Measurements from ENCODE around the gene ZSCAN9. TPM values are rescaled to one million over a fixed set of nuclear protein-coding genes. Genes with fewer than 3 reads are reported as not detected.

ZSCAN9 gene
- total and polyA plus RNA-seq, 9 of the 15 experiments (the other 6 are each of a cell fraction or from before 2014, with no cell fraction given) = 18.8 to 48.9 (median 28.7) TPM

Other genes with a start within 250 kb of the ZSCAN9 start
Only the 7 nearest of the 11 such genes appear.
- not detected in 2 replicates for gene ZSCAN16, start 100.7 kb upstream of the ZSCAN9 start, total RNA-seq (2014; rRNA removed)
- gene ZSCAN16, start 100.7 kb upstream of the ZSCAN9 start, total RNA-seq (2014; rRNA removed; fragmentation: Illumina TruSeq; extraction: Trizol) = not detected in 2 replicates
- not detected in 2 replicates for gene ZSCAN16, start 100.7 kb upstream of the ZSCAN9 start, total RNA-seq (2015; rRNA removed; fragmentation: Illumina TruSeq; extraction: Trizol)
- gene ZSCAN16, start 100.7 kb upstream of the ZSCAN9 start, total RNA-seq (2021) = not detected in 2 replicates
- 0.20 TPM in 1 of 2 replicates, not detected in the other for gene ZSCAN16, start 100.7 kb upstream of the ZSCAN9 start, polyA plus RNA-seq (2011; rRNA removed)
- gene ZSCAN16, start 100.7 kb upstream of the ZSCAN9 start, polyA plus RNA-seq (2014; fragmentation: Illumina TruSeq; extraction: Trizol) = not detected in 2 replicates
- gene ZSCAN16, start 100.7 kb upstream of the ZSCAN9 start, polyA plus RNA-seq (2014; fragmentation: Nextera tagmentation; extraction: Ambion mirVana) = under 1 TPM in 1 of 2 experiments, not detected in 1; 0.08 TPM
- gene ZSCAN16, start 100.7 kb upstream of the ZSCAN9 start, polyA plus RNA-seq (2014; rRNA removed) = not detected in 2 replicates
- 12.4 and 15.4 TPM in 2 replicates for gene ZKSCAN8, start 83.4 kb upstream of the ZSCAN9 start, total RNA-seq (2014; rRNA removed)
- 21.7 and 25.3 TPM in 2 replicates for gene ZKSCAN8, start 83.4 kb upstream of the ZSCAN9 start, total RNA-seq (2014; rRNA removed; fragmentation: Illumina TruSeq; extraction: Trizol)
- 21.4 and 21.7 TPM in 2 replicates for gene ZKSCAN8, start 83.4 kb upstream of the ZSCAN9 start, total RNA-seq (2015; rRNA removed; fragmentation: Illumina TruSeq; extraction: Trizol)
- 26.7 and 29.9 TPM in 2 replicates for gene ZKSCAN8, start 83.4 kb upstream of the ZSCAN9 start, total RNA-seq (2021)
- gene ZKSCAN8, start 83.4 kb upstream of the ZSCAN9 start, polyA plus RNA-seq (2011; rRNA removed) = 22.1 and 40.4 TPM in 2 replicates
- gene ZKSCAN8, start 83.4 kb upstream of the ZSCAN9 start, polyA plus RNA-seq (2014; fragmentation: Illumina TruSeq; extraction: Trizol) = 35.5 and 37.7 TPM in 2 replicates
- gene ZKSCAN8, start 83.4 kb upstream of the ZSCAN9 start, polyA plus RNA-seq (2014; fragmentation: Nextera tagmentation; extraction: Ambion mirVana) = 1 to 10 TPM; 3.3 to 7.1 TPM
- 21.8 and 24.4 TPM in 2 replicates for gene ZKSCAN8, start 83.4 kb upstream of the ZSCAN9 start, polyA plus RNA-seq (2014; rRNA removed)
- 3.8 and 4.7 TPM in 2 replicates for gene ZKSCAN4, start 27.0 kb downstream of the ZSCAN9 start, total RNA-seq (2014; rRNA removed)
- 5.0 and 5.9 TPM in 2 replicates for gene ZKSCAN4, start 27.0 kb downstream of the ZSCAN9 start, total RNA-seq (2014; rRNA removed; fragmentation: Illumina TruSeq; extraction: Trizol)
- 5.3 and 6.4 TPM in 2 replicates for gene ZKSCAN4, start 27.0 kb downstream of the ZSCAN9 start, total RNA-seq (2015; rRNA removed; fragmentation: Illumina TruSeq; extraction: Trizol)
- 4.2 and 5.1 TPM in 2 replicates for gene ZKSCAN4, start 27.0 kb downstream of the ZSCAN9 start, total RNA-seq (2021)
- gene ZKSCAN4, start 27.0 kb downstream of the ZSCAN9 start, polyA plus RNA-seq (2011; rRNA removed) = 4.6 and 5.3 TPM in 2 replicates
- gene ZKSCAN4, start 27.0 kb downstream of the ZSCAN9 start, polyA plus RNA-seq (2014; fragmentation: Illumina TruSeq; extraction: Trizol) = 4.9 and 5.0 TPM in 2 replicates
- gene ZKSCAN4, start 27.0 kb downstream of the ZSCAN9 start, polyA plus RNA-seq (2014; fragmentation: Nextera tagmentation; extraction: Ambion mirVana) = 1 to 10 TPM; 1.2 to 1.6 TPM
- gene ZKSCAN4, start 27.0 kb downstream of the ZSCAN9 start, polyA plus RNA-seq (2014; rRNA removed) = 4.1 and 4.7 TPM in 2 replicates
- gene NKAPL, start 34.0 kb downstream of the ZSCAN9 start, total RNA-seq (2014; rRNA removed) = not detected in 2 replicates
- gene NKAPL, start 34.0 kb downstream of the ZSCAN9 start, total RNA-seq (2014; rRNA removed; fragmentation: Illumina TruSeq; extraction: Trizol) = not detected in 2 replicates
- gene NKAPL, start 34.0 kb downstream of the ZSCAN9 start, total RNA-seq (2015; rRNA removed; fragmentation: Illumina TruSeq; extraction: Trizol) = not detected in 2 replicates
- gene NKAPL, start 34.0 kb downstream of the ZSCAN9 start, total RNA-seq (2021) = not detected in 2 replicates
- gene NKAPL, start 34.0 kb downstream of the ZSCAN9 start, polyA plus RNA-seq (2011; rRNA removed) = not detected in 2 replicates
- not detected in 2 replicates for gene NKAPL, start 34.0 kb downstream of the ZSCAN9 start, polyA plus RNA-seq (2014; fragmentation: Illumina TruSeq; extraction: Trizol)
- gene NKAPL, start 34.0 kb downstream of the ZSCAN9 start, polyA plus RNA-seq (2014; fragmentation: Nextera tagmentation; extraction: Ambion mirVana) = not detected
- not detected in 2 replicates for gene NKAPL, start 34.0 kb downstream of the ZSCAN9 start, polyA plus RNA-seq (2014; rRNA removed)
- 5.4 and 5.9 TPM in 2 replicates for gene ZSCAN26, start 41.9 kb downstream of the ZSCAN9 start, total RNA-seq (2014; rRNA removed)
- gene ZSCAN26, start 41.9 kb downstream of the ZSCAN9 start, total RNA-seq (2014; rRNA removed; fragmentation: Illumina TruSeq; extraction: Trizol) = 10.5 and 10.7 TPM in 2 replicates
- 10.7 and 11.0 TPM in 2 replicates for gene ZSCAN26, start 41.9 kb downstream of the ZSCAN9 start, total RNA-seq (2015; rRNA removed; fragmentation: Illumina TruSeq; extraction: Trizol)
- 6.1 and 6.9 TPM in 2 replicates for gene ZSCAN26, start 41.9 kb downstream of the ZSCAN9 start, total RNA-seq (2021)
- 14.2 and 14.6 TPM in 2 replicates for gene ZSCAN26, start 41.9 kb downstream of the ZSCAN9 start, polyA plus RNA-seq (2011; rRNA removed)
- 12.2 and 12.4 TPM in 2 replicates for gene ZSCAN26, start 41.9 kb downstream of the ZSCAN9 start, polyA plus RNA-seq (2014; fragmentation: Illumina TruSeq; extraction: Trizol)
- 10 to 100 TPM in 1 of 2 experiments, 1 to 10 TPM in 1; 7.3 to 12.8 TPM for gene ZSCAN26, start 41.9 kb downstream of the ZSCAN9 start, polyA plus RNA-seq (2014; fragmentation: Nextera tagmentation; extraction: Ambion mirVana)
- gene ZSCAN26, start 41.9 kb downstream of the ZSCAN9 start, polyA plus RNA-seq (2014; rRNA removed) = 6.4 and 8.4 TPM in 2 replicates
- gene PGBD1, start 56.3 kb downstream of the ZSCAN9 start, total RNA-seq (2014; rRNA removed) = 4.4 and 5.8 TPM in 2 replicates
- 9.0 and 10.0 TPM in 2 replicates for gene PGBD1, start 56.3 kb downstream of the ZSCAN9 start, total RNA-seq (2014; rRNA removed; fragmentation: Illumina TruSeq; extraction: Trizol)
- gene PGBD1, start 56.3 kb downstream of the ZSCAN9 start, total RNA-seq (2015; rRNA removed; fragmentation: Illumina TruSeq; extraction: Trizol) = 8.3 and 8.9 TPM in 2 replicates
- 6.5 and 7.4 TPM in 2 replicates for gene PGBD1, start 56.3 kb downstream of the ZSCAN9 start, total RNA-seq (2021)
- gene PGBD1, start 56.3 kb downstream of the ZSCAN9 start, polyA plus RNA-seq (2011; rRNA removed) = 7.1 and 8.2 TPM in 2 replicates
- 6.5 and 7.3 TPM in 2 replicates for gene PGBD1, start 56.3 kb downstream of the ZSCAN9 start, polyA plus RNA-seq (2014; fragmentation: Illumina TruSeq; extraction: Trizol)
- 1 to 10 TPM; 3.3 to 3.5 TPM for gene PGBD1, start 56.3 kb downstream of the ZSCAN9 start, polyA plus RNA-seq (2014; fragmentation: Nextera tagmentation; extraction: Ambion mirVana)
- 5.6 and 6.1 TPM in 2 replicates for gene PGBD1, start 56.3 kb downstream of the ZSCAN9 start, polyA plus RNA-seq (2014; rRNA removed)
- 4.1 and 6.3 TPM in 2 replicates for gene ZSCAN31, start 110.9 kb downstream of the ZSCAN9 start, total RNA-seq (2014; rRNA removed)
- gene ZSCAN31, start 110.9 kb downstream of the ZSCAN9 start, total RNA-seq (2014; rRNA removed; fragmentation: Illumina TruSeq; extraction: Trizol) = 8.4 and 9.0 TPM in 2 replicates
- gene ZSCAN31, start 110.9 kb downstream of the ZSCAN9 start, total RNA-seq (2015; rRNA removed; fragmentation: Illumina TruSeq; extraction: Trizol) = 11.4 and 12.1 TPM in 2 replicates
- gene ZSCAN31, start 110.9 kb downstream of the ZSCAN9 start, total RNA-seq (2021) = 5.7 and 7.4 TPM in 2 replicates
- 8.4 and 9.8 TPM in 2 replicates for gene ZSCAN31, start 110.9 kb downstream of the ZSCAN9 start, polyA plus RNA-seq (2011; rRNA removed)
- gene ZSCAN31, start 110.9 kb downstream of the ZSCAN9 start, polyA plus RNA-seq (2014; fragmentation: Illumina TruSeq; extraction: Trizol) = 7.9 and 8.5 TPM in 2 replicates
- gene ZSCAN31, start 110.9 kb downstream of the ZSCAN9 start, polyA plus RNA-seq (2014; fragmentation: Nextera tagmentation; extraction: Ambion mirVana) = 1 to 10 TPM; 5.0 to 7.0 TPM
- 3.9 and 5.7 TPM in 2 replicates for gene ZSCAN31, start 110.9 kb downstream of the ZSCAN9 start, polyA plus RNA-seq (2014; rRNA removed)

All from K562 (cell line).